Esophagus muscularis mucosa (tissue), 3 donors: ENCODE data around the gene PAQR9.

Source experiments
- CTCF ChIP-seq, 3 experiments: fragments of 200-600 bp in 2 of 3; fragments of 450-650 bp in 1 of 3; sonication (generic) in 2 of 3; IDR thresholded peaks; one replicate each; pipeline ENCODE4 v1.5.1; 2017 to 2019; ENCODE audit warnings: antibody characterized with exemption in 3 of 3, mild to moderate bottlenecking in 2 of 3, moderate library complexity in 1 of 3
- POLR2A ChIP-seq: fragments of 450-650 bp; IDR thresholded peaks from one replicate; pipeline ENCODE4 v1.6.1; 2017; ENCODE audit warnings: antibody characterized with exemption, moderate library complexity, mild to moderate bottlenecking, low read depth

GRCh38 chr3:142916605-142917004 lies 46.9 kb downstream of the PAQR9 start:
- TF ChIP-seq CTCF (IDR thresholded peaks at IDR 0.05) (no peak), POLR2A (no peak)
